ENCODE data around the gene SPRED3.
A peak's percentile ranks its signal among the peaks of the same experiment; 100 is the strongest.
"Not testable (repeated sequence)": the region's sequence is repeated elsewhere in the genome, so short reads cannot be mapped to it uniquely, and the experiment has no call there.

The SPRED3 gene

DNA sequence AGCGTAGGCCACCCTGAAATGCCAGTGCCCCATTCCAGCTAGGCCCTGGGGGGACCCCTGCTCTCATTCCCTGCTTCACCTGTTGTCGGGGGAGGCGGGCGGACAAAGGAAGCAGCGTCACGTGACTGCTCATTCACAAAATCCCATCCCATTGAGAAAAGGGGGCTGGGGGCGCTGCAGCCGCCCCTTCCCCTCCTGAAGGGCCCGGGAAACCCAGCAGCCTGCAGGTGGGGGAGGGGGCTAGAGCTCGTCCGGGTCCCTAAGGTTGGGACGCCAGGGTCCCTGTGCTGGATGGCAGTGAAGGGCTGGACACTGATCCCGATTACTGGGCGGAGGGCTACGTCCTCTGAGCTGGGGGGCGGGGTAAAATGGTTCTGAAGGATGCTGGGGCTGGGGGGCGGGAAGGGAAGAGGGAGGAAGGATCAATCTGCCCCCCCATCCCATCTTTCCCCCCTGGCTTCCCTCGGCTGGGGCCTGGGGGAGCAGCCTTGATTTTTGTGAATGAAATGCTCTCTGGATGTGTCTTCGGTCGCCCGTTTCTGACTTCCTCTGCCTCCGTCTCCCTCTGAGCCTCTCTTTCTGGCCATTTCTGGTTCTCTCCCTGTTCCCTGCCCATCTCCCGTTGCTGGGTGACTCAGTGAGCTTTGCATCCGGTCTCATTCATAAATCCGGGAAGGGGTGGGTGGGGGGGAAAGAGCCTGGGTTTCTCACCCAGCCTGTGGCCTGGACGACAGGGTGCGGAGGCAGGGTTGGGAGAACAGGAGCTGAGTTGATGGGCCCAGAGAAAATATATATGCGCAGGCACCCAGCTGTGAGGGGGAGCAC lies 816 bp downstream of the SPRED3 start:
- DNase-seq (ENCODE audit: extremely low spot score, insufficient read length, low read depth) (no peak), FAIRE-seq (no peak)

GRCh38 chr19:38389957-38390924 lies 1.7 kb downstream of the SPRED3 start:
- FAIRE-seq (no peak), DNase-seq (ENCODE audit: extremely low spot score, insufficient read length, low read depth) (no peak)

DNA sequence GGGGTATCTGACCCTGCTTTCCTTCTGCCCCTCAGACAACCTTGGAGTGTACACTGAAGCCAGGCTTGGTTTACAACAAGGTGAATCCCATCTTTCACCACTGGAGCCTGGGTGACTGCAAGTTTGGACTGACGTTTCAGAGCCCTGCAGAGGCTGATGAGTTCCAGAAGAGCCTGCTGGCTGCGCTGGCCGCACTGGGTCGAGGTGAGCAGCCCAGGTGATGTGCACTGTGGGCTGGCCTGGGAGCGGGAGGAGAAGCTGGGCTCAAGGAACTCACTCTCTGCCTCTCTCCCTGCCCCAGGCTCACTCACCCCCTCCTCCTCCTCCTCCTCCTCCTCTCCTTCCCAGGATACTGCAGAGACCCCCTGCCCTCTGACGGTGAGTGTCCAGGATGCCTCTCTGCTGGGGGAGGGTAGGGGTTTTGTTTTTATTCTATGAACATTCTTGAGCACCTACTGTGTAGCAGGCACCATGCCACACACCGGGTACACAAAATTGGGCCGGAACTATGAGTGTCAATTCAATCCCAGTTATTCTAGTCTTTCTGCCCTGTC lies 3.5 kb downstream of the SPRED3 start:
- FAIRE-seq = no peak

DNA sequence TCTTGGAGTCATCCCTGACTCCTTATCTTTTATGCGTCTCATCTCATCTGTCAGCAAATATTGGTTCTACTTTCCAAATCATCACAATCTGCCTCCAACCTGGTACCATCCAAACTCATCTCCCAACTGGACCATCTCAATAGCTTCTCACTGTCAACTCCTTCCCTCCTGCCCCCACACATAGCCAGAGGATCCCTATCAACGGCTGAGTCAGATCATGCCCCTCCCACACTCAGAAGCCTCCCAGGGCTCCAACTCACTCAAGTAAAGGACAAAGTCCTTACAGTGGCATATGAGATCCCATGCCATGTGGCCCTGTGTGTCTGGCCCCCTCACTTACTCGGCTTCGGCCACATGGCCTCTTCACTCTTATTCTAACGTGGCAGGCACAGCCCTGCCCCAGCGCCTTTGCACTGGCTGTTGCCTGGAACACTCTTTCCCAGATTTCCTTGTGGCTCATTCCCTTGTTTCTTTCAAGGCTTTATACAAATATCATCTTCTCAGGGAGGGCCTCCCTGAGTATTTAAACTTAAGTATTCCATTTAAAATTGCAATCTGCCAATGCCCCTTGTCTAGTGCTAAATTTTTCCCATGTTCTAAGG lies 4.3 kb downstream of the SPRED3 start:
- DNase-seq (ENCODE audit: extremely low spot score, insufficient read length, low read depth) (no peak), FAIRE-seq (no peak)

More for the DNA sequence above, 3.5 kb downstream of the SPRED3 start:
- no peak for DNase-seq (ENCODE audit: extremely low spot score, insufficient read length, low read depth)

GRCh38 chr19:38394488-38394887 lies 6.0 kb downstream of the SPRED3 start:
- no peak for FAIRE-seq
- no peak for DNase-seq (ENCODE audit: extremely low spot score, insufficient read length, low read depth)

- no peak for DNase-seq (ENCODE audit: extremely low spot score, insufficient read length, low read depth)
- FAIRE-seq = no peak
Measured at GRCh38 chr19:38395381-38396114, 7.1 kb downstream of the SPRED3 start.

DNA sequence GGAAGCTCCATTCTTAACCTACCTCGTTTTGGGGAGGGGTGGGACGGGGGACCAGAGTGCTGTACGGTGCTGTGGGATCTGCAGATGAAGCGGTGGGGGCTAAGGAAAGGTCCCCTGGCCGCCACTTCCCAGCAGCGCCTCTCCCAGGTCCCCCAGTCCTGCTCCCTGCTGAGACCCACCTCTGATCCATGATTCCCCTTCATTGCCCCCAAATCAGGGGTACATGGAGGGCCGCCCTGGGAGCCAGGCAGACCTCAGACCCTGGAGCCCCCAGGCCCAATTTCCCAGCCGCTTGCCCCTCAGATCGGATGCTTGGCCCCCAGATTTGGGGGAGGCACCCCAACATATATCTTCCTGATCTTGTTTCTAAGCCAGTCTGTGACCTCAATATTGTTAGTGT lies 10.6 kb downstream of the SPRED3 start:
- FAIRE-seq = no peak
- no peak for DNase-seq (ENCODE audit: extremely low spot score, insufficient read length, low read depth)

DNA sequence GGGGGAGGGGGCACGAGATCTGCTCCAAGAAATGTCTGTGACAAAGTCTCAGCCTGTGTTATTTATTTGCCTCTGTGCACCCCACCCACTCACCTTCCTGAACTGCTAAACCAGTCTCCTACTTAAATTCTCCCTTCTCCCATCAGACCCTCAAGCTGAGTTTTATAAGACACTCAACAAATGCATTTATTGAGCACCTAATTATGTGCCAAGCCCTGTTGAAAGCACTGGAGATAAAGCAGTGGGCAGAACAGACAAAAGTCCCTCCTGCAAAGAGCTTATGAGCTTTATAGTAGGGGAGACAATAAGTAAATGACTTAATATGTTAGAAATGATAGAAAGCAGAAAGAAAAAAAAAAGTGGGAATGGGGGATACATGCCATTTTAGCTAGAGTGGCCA lies 11.0 kb downstream of the SPRED3 start:
- no peak for DNase-seq (ENCODE audit: extremely low spot score, insufficient read length, low read depth)
- FAIRE-seq = no peak

GRCh38 chr19:38400361-38400760 lies 11.9 kb downstream of the SPRED3 start:
- no peak for DNase-seq (ENCODE audit: extremely low spot score, insufficient read length, low read depth)
- FAIRE-seq = no peak

GRCh38 chr19:38401148-38401547 lies 12.7 kb downstream of the SPRED3 start:
- DNase-seq (ENCODE audit: extremely low spot score, insufficient read length, low read depth) (no peak), FAIRE-seq (no peak)

DNA sequence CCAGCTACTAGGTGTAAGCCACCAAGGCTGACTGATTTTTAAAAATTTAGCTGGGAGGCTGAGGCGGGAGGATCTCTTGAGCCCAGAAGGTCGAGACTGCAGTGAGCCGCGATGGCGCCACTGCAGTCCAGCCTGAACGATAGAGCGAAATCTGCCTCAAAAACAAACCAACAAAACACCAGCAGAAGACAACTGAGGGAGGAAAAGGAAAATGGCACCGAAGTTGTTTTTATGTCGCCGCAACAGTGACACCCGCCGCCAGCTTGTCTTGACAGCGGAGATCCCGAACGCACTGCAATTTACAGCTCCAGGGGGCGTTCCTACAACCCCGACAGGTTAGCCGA lies 14.1 kb downstream of the SPRED3 start:
- DNase-seq (ENCODE audit: extremely low spot score, insufficient read length, low read depth) = no peak
- FAIRE-seq = no peak

DNA sequence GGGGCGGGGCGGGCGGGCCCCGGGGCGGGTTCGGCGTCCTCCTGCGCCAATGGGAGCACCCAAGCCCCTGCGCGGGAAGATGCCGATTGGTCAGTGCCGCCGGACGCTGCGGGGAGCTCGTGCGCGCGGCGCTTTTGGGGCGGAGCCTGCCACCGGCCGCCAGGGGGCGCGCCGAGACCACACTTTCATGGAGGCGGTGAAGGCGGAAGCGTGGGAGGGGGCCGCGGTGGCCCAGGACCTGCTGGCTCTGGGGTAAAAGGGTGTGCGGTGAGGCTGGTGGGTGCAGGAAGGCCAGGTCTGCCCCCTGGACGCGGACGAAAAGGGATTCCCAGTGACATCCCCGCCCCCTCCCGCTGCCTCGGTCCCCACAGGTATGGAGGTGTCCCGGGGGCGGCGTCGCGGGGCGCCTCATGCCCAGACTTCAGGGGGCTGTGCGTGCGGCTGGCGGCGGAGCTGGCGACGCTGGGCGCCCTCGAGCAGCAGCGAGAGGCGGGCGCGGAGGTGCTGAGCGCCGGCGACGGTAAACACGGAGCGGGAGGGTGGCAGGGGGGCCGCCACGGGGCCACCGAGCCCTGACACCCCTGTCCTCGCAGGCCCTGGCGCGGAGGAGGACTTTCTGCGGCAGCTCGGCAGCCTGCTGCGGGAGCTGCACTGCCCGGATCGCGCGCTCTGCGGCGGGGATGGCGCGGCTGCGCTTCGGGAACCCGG lies 14.6 kb downstream of the SPRED3 start, which contains the start of gene FAM98C:
TSS of gene FAM98C (plus strand) at position 127 of the 708 bp plus-strand sequence. CDS start at position 188, 61 bp downstream.
- DNase-seq (ENCODE audit: extremely low spot score, insufficient read length, low read depth) (peak; percentile 100), FAIRE-seq (peak; percentile 94)

GRCh38 chr19:38404858-38405257 lies 16.4 kb downstream of the SPRED3 start:
- DNase-seq (ENCODE audit: extremely low spot score, insufficient read length, low read depth) = no peak
- no peak for FAIRE-seq

GRCh38 chr19:38405276-38405675 lies 16.8 kb downstream of the SPRED3 start:
- DNase-seq (ENCODE audit: extremely low spot score, insufficient read length, low read depth) (no peak), FAIRE-seq (no peak)

DNA sequence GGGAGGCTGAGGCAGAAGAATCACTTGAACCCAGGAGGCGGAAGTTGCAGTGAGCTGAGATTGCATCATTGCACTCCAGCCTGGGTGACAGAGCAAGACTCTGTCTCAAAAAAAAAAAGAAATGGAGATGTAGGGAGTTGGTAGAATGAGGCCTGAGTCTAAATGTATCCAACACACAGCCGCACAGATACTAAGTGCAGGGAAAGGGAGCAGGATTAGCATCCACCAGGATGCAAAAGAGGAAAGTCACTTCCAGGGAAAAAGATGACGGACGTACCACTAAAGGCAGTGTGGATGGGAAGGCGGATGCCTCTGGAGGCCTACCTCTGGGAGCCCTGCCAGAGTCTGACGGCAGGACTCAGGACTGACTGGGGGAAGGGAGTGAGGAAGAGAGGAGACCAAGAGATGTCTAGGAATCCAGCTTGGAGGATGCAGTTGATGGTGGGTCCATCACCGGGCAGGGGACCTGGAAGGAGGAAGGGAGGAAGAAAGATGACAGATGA lies 21.2 kb downstream of the SPRED3 start:
- DNase-seq (ENCODE audit: extremely low spot score, insufficient read length, low read depth) = no peak
- no peak for FAIRE-seq

DNA sequence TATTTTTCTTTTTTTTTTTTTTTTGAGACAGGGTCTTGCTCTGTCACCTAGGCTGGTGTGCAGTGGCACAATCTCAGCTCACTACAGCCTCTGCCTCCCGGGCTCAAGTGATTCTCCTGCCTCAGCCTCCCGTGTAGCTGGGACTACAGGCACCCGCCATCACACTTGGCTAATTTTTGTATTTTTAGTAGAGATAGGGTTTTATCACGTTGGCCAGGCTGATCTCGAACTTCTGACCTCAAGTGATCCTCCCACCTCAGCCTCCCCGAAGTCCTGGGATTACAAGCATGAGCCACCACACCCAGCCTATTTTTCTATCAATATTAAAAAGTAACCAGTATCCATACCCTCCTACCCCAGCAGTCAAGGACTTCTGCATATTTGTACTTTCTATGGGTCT lies 21.9 kb downstream of the SPRED3 start:
- DNase-seq (ENCODE audit: extremely low spot score, insufficient read length, low read depth); FAIRE-seq: not testable (repeated sequence)

GRCh38 chr19:38411041-38411712 lies 22.7 kb downstream of the SPRED3 start:
- FAIRE-seq = no peak
- DNase-seq (ENCODE audit: extremely low spot score, insufficient read length, low read depth) = no peak

DNA sequence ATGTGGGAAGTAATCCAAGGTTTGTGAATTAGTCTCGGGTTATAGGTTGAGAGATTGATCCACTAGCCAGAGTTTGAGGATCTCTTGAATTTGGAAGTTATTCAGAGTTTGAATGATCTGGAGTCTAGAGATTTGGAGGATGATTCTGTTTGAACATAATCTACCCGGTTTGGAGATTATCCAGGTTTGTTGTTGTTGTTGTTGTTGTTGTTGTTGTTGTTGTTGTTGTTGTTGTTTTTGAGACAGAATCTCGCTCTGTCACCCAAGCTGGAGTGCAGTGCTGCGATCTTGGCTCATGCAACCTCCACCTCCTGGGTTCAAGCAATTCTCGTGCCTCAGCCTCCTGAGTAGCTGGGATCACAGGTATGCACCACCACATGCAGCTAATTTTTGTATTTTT lies 23.4 kb downstream of the SPRED3 start:
- DNase-seq (ENCODE audit: extremely low spot score, insufficient read length, low read depth); FAIRE-seq: not testable (repeated sequence)

All from GM18507 (cell line).